ENCODE data around the gene MAJIN. TPM values are rescaled to one million over a fixed set of nuclear protein-coding genes. Genes with fewer than 3 reads are reported as not detected.
A peak's percentile ranks its signal among the peaks of the same experiment; 100 is the strongest.

MAJIN gene
- total and polyA plus RNA-seq, 10 of the 15 experiments (the other 5 are each of a cell fraction or from before 2014, with no cell fraction given), result 0.10 TPM; not detected in 9

GRCh38 chr11:65013130-65013887, 41.4 kb upstream of the MAJIN start (continued):
- TF ChIP-seq E2F8 (IDR thresholded peaks at IDR 0.05; ENCODE audit: low read depth, partially characterized antibody) (no peak), EED (IDR thresholded peaks at IDR 0.05; ENCODE audit: low read depth) (no peak), POU2F2 (IDR thresholded peaks at IDR 0.05; ENCODE audit: borderline replicate concordance, low read depth, low read length) (no peak), SIX5 (IDR thresholded peaks at IDR 0.05; ENCODE audit: low read depth, low read length, severe bottlenecking) (no peak), ZNF274 (IDR thresholded peaks at IDR 0.05; ENCODE audit: insufficient read depth, insufficient read length) (no peak), TCF7 (IDR thresholded peaks at IDR 0.05; ENCODE audit: borderline replicate concordance) (no peak), ZNF592 (IDR thresholded peaks at IDR 0.05) (0 out of 2 replicates have a peak, but pooled peaks have one; percentile 29), ZNF217 (IDR thresholded peaks at IDR 0.05) (no peak), HDAC6 (IDR thresholded peaks at IDR 0.05; ENCODE audit: unreplicated experiment) (no peak), RBBP5 (conservative IDR thresholded peaks at IDR 0.05) (no peak), ZSCAN29 (IDR thresholded peaks at IDR 0.05) (no peak), KLF5 (IDR thresholded peaks at IDR 0.05; ENCODE audit: partially characterized antibody) (no peak), RUNX3 (IDR thresholded peaks at IDR 0.05; ENCODE audit: low read length) (no peak), NRF1 (conservative IDR thresholded peaks at IDR 0.05; ENCODE audit: low read depth, low read length) (no peak), STAT1 (conservative IDR thresholded peaks at IDR 0.05) (0 out of 2 replicates have a peak, but pooled peaks have one; percentile 71), IRF3 (IDR thresholded peaks at IDR 0.05) (no peak), PML (IDR thresholded peaks at IDR 0.05; ENCODE audit: low read length) (no peak), FOXM1 (IDR thresholded peaks at IDR 0.05; ENCODE audit: low read depth, low read length) (no peak; the same call in 1 of the 2 replicates), GABPA (IDR thresholded peaks at IDR 0.05; ENCODE audit: low read depth) (no peak), RELB (IDR thresholded peaks at IDR 0.05; ENCODE audit: low read depth) (peak; percentile 58; the same call in 1 of the 2 replicates), HCFC1 (IDR thresholded peaks at IDR 0.05; ENCODE audit: low read length) (peak; percentile 32; the same call in 1 of the 2 replicates), EZH2 (IDR thresholded peaks at IDR 0.05; ENCODE audit: borderline replicate concordance, control insufficient read depth, low read depth, low read length) (no peak)
